Activated B cell treated with CpG ODN at 0.5 μM for 24 hours (primary cell): ENCODE data around the gene GPAT2. TPM values are rescaled to one million over a fixed set of nuclear protein-coding genes. Genes with fewer than 3 reads are reported as not detected.
"Not testable (repeated sequence)": the region's sequence is repeated elsewhere in the genome, so short reads cannot be mapped to it uniquely, and the experiment has no call there.

ENCODE experiments used
- ATAC-seq: fragments of 200-7000 bp; cut with Tn5 transposase; one replicate; pipeline ENCODE4 v1.10.0; 2021; ENCODE audit warnings: low read depth, mild to moderate bottlenecking, moderate library complexity
- CTCF ChIA-PET: fragments of 350-600 bp; sonication (Branson Sonifier 250); formaldehyde crosslinking; loops from one replicate; lab custom pipeline; 2021; ENCODE audit warnings: antibody characterized with exemption; lab: Charles Lee
- POLR2A ChIA-PET: fragments of 350-600 bp; sonication (Branson Sonifier 250); formaldehyde crosslinking; loops from one replicate; lab custom pipeline; 2021; ENCODE audit warnings: antibody characterized with exemption; lab: Charles Lee
- DNase-seq: peaks from one replicate; pipeline ENCODE4 v3.0.0; 2022
- H3K27ac Mint-ChIP-seq: one replicate; pipeline ENCODE4 v1.8.0; 2020; ENCODE audit warnings: mixed read lengths
- H3K27me3 Mint-ChIP-seq: one replicate; pipeline ENCODE4 v1.8.0; 2021; ENCODE audit warnings: mixed read lengths
- H3K36me3 Mint-ChIP-seq: one replicate; pipeline ENCODE4 v1.8.0; 2021; ENCODE audit warnings: low read depth, mixed read lengths
- H3K4me1 Mint-ChIP-seq: one replicate; pipeline ENCODE4 v1.8.0; 2021; ENCODE audit warnings: mixed read lengths
- H3K4me3 Mint-ChIP-seq: one replicate; pipeline ENCODE4 v1.8.0; 2020; ENCODE audit warnings: mild to moderate bottlenecking, mixed read lengths
- H3K9me3 Mint-ChIP-seq: one replicate; pipeline ENCODE4 v1.8.0; 2020; ENCODE audit warnings: mixed read lengths
- intact Hi-C: fragments of 100-400 bp; cut with micrococcal nuclease; formaldehyde crosslinking; loops from one replicate; pipeline ENCODE4 v1.15.1; 2024
- total RNA-seq: library from RNA; stranded (reverse); gene quantifications from 2 replicates; pipeline ENCODE4 v1.2.3, GENCODE V29; 2022

Gene GPAT2
- total RNA-seq, 1 donor from 2014 or later, result 4.9 TPM

- CTCF ChIA-PET, H3K4me1 Mint-ChIP-seq, intact Hi-C loops: not testable (repeated sequence)
These were observed 27.8 kb upstream of the GPAT2 start for GRCh38 chr2:96062483-96062882.

GRCh38 chr2:96061901-96062300 is 27.2 kb upstream of the GPAT2 start:
- intact Hi-C loops, H3K9me3 Mint-ChIP-seq, H3K36me3 Mint-ChIP-seq, DNase-seq, ATAC-seq, POLR2A ChIA-PET, H3K27ac Mint-ChIP-seq, H3K27me3 Mint-ChIP-seq, H3K4me1 Mint-ChIP-seq, H3K4me3 Mint-ChIP-seq, CTCF ChIA-PET: not testable (repeated sequence)

More at GRCh38 chr2:96062483-96062882, 27.8 kb upstream of the GPAT2 start:
- H3K4me3 Mint-ChIP-seq, H3K36me3 Mint-ChIP-seq, POLR2A ChIA-PET, ATAC-seq, H3K9me3 Mint-ChIP-seq, H3K27me3 Mint-ChIP-seq, H3K27ac Mint-ChIP-seq, DNase-seq: not testable (repeated sequence)

GRCh38 chr2:96061197-96061817 is 26.6 kb upstream of the GPAT2 start:
- intact Hi-C loops, CTCF ChIA-PET, H3K27ac Mint-ChIP-seq, H3K9me3 Mint-ChIP-seq, H3K36me3 Mint-ChIP-seq, DNase-seq, POLR2A ChIA-PET, ATAC-seq, H3K27me3 Mint-ChIP-seq, H3K4me3 Mint-ChIP-seq, H3K4me1 Mint-ChIP-seq: not testable (repeated sequence)

- CTCF ChIA-PET, POLR2A ChIA-PET, DNase-seq, H3K9me3 Mint-ChIP-seq, H3K4me3 Mint-ChIP-seq, H3K27ac Mint-ChIP-seq, ATAC-seq, H3K36me3 Mint-ChIP-seq, H3K4me1 Mint-ChIP-seq, intact Hi-C loops, H3K27me3 Mint-ChIP-seq: not testable (repeated sequence)
These were observed 25.6 kb upstream of the GPAT2 start for GRCh38 chr2:96060325-96060724.

- H3K36me3 Mint-ChIP-seq, H3K27me3 Mint-ChIP-seq, intact Hi-C loops, H3K9me3 Mint-ChIP-seq, H3K4me1 Mint-ChIP-seq, CTCF ChIA-PET, H3K4me3 Mint-ChIP-seq, H3K27ac Mint-ChIP-seq, POLR2A ChIA-PET, ATAC-seq, DNase-seq: not testable (repeated sequence)
These were observed 24.7 kb upstream of the GPAT2 start for GRCh38 chr2:96059443-96059842.

GRCh38 chr2:96055830-96056229 is 21.1 kb upstream of the GPAT2 start:
- ATAC-seq, POLR2A ChIA-PET, DNase-seq, H3K9me3 Mint-ChIP-seq, CTCF ChIA-PET, H3K4me1 Mint-ChIP-seq, H3K4me3 Mint-ChIP-seq, H3K27me3 Mint-ChIP-seq, H3K27ac Mint-ChIP-seq, H3K36me3 Mint-ChIP-seq, intact Hi-C loops: not testable (repeated sequence)

- H3K4me3 Mint-ChIP-seq, ATAC-seq, H3K27me3 Mint-ChIP-seq, H3K36me3 Mint-ChIP-seq, H3K27ac Mint-ChIP-seq, H3K9me3 Mint-ChIP-seq, DNase-seq, intact Hi-C loops, POLR2A ChIA-PET, CTCF ChIA-PET, H3K4me1 Mint-ChIP-seq: not testable (repeated sequence)
These were observed 19.8 kb upstream of the GPAT2 start for GRCh38 chr2:96054537-96054936.

GRCh38 chr2:96053385-96053784 is 18.7 kb upstream of the GPAT2 start:
- CTCF ChIA-PET, H3K27ac Mint-ChIP-seq, H3K9me3 Mint-ChIP-seq, H3K36me3 Mint-ChIP-seq, DNase-seq, H3K27me3 Mint-ChIP-seq, H3K4me3 Mint-ChIP-seq, intact Hi-C loops, POLR2A ChIA-PET, H3K4me1 Mint-ChIP-seq, ATAC-seq: not testable (repeated sequence)

- H3K9me3 Mint-ChIP-seq, CTCF ChIA-PET, H3K4me3 Mint-ChIP-seq, intact Hi-C loops, POLR2A ChIA-PET, DNase-seq, ATAC-seq, H3K27me3 Mint-ChIP-seq, H3K36me3 Mint-ChIP-seq, H3K27ac Mint-ChIP-seq, H3K4me1 Mint-ChIP-seq: not testable (repeated sequence)
These were observed 17.9 kb upstream of the GPAT2 start for GRCh38 chr2:96052632-96053031.

GRCh38 chr2:96049917-96050262 is 15.2 kb upstream of the GPAT2 start:
- H3K4me1 Mint-ChIP-seq, intact Hi-C loops, H3K27me3 Mint-ChIP-seq, CTCF ChIA-PET, H3K4me3 Mint-ChIP-seq, H3K27ac Mint-ChIP-seq, DNase-seq, ATAC-seq, H3K36me3 Mint-ChIP-seq, H3K9me3 Mint-ChIP-seq, POLR2A ChIA-PET: not testable (repeated sequence)

- CTCF ChIA-PET, intact Hi-C loops, H3K4me3 Mint-ChIP-seq, H3K9me3 Mint-ChIP-seq, H3K4me1 Mint-ChIP-seq, H3K27ac Mint-ChIP-seq, DNase-seq, H3K27me3 Mint-ChIP-seq, H3K36me3 Mint-ChIP-seq, POLR2A ChIA-PET, ATAC-seq: not testable (repeated sequence)
These were observed 14.6 kb upstream of the GPAT2 start for GRCh38 chr2:96049049-96049916.

GRCh38 chr2:96035554-96035953 is 838 bp upstream of the GPAT2 start:
- H3K4me1 Mint-ChIP-seq, H3K4me3 Mint-ChIP-seq, H3K9me3 Mint-ChIP-seq, POLR2A ChIA-PET, H3K27ac Mint-ChIP-seq, CTCF ChIA-PET, DNase-seq, H3K36me3 Mint-ChIP-seq, ATAC-seq, H3K27me3 Mint-ChIP-seq, intact Hi-C loops: not testable (repeated sequence)
